HG02678 (cell line): ENCODE results near the gene DNAJB6.

Experiments
- ATAC-seq: cut with Tn5 transposase; IDR thresholded peaks from one replicate; pipeline ENCODE4 v1.9.1; 2021; ENCODE audit warnings: mild to moderate bottlenecking, moderate library complexity; ENCODE audit not compliant: unreplicated experiment

DNAJB6 gene

GRCh38 chr7:157394246-157395191 is 57.7 kb downstream of the DNAJB6 start:
- ATAC-seq = no peak

GRCh38 chr7:157395206-157395605 is 58.4 kb downstream of the DNAJB6 start:
- no peak for ATAC-seq

GRCh38 chr7:157396316-157397035 is 59.7 kb downstream of the DNAJB6 start:
- no peak for ATAC-seq

GRCh38 chr7:157397036-157397720 is 60.4 kb downstream of the DNAJB6 start:
- no peak for ATAC-seq

GRCh38 chr7:157397731-157398691 is 61.2 kb downstream of the DNAJB6 start:
- no peak for ATAC-seq

GRCh38 chr7:157399086-157399687 is 62.4 kb downstream of the DNAJB6 start:
- no peak for ATAC-seq

- no peak for ATAC-seq
These were observed 63.5 kb downstream of the DNAJB6 start for GRCh38 chr7:157400171-157400860.

- no peak for ATAC-seq
These were observed 65.0 kb downstream of the DNAJB6 start for GRCh38 chr7:157401567-157402387.

GRCh38 chr7:157402388-157402703 is 65.5 kb downstream of the DNAJB6 start:
- no peak for ATAC-seq

GRCh38 chr7:157402911-157403534 is 66.2 kb downstream of the DNAJB6 start:
- ATAC-seq = no peak

GRCh38 chr7:157403646-157404401 is 67.0 kb downstream of the DNAJB6 start:
- no peak for ATAC-seq

GRCh38 chr7:157404845-157405481 is 68.2 kb downstream of the DNAJB6 start:
- no peak for ATAC-seq

- ATAC-seq = no peak
These were observed 68.7 kb downstream of the DNAJB6 start for GRCh38 chr7:157405501-157405900.

- ATAC-seq = no peak
These were observed 69.4 kb downstream of the DNAJB6 start for GRCh38 chr7:157405914-157406810.

- ATAC-seq = no peak
These were observed 70.2 kb downstream of the DNAJB6 start for GRCh38 chr7:157406971-157407370.
